Upper lobe of left lung (tissue), 4 donors: ENCODE data around the gene ARHGAP26.

Experiments
- EP300 ChIP-seq, 4 donors: sonication (generic); formaldehyde crosslinking; IDR thresholded peaks; one replicate each; pipeline ENCODE4 v1.5.1; 2017; ENCODE audit warnings: antibody characterized with exemption in 4 of 4, control low read depth in 2 of 4
- POLR2AphosphoS5 ChIP-seq, 2 donors: sonication (generic); formaldehyde crosslinking; IDR thresholded peaks; one replicate each; pipeline ENCODE4 v1.5.1; 2017; ENCODE audit warnings: antibody characterized with exemption in 2 of 2
- TF ChIP-seq, protein P1 (sequence below), 6 experiments: fragments of 450-650 bp in 4 of 6; fragments of 200-600 bp in 2 of 6; sonication (generic) in 2 of 6; IDR thresholded peaks; one replicate each; pipeline ENCODE4 v1.5.1; 2016 to 2019; ENCODE audit warnings: antibody characterized with exemption in 6 of 6

DNA sequence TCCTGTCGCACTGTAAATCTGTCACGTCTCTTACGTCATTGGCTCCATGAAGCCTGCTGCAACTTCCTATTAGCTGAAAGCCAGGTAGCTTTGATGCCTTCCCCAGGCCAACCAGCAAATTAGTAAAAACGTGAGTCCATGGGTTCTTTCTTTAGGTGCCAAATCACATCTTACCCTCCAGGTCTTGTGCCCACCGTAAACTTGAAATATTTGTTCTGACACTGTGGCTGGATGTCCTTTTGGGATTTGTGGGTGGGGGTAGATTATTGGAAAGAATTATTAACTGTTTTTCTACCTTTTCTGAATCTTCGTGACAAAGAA lies 460.5 kb downstream of the ARHGAP26 start:
- TF ChIP-seq, protein P1, sequence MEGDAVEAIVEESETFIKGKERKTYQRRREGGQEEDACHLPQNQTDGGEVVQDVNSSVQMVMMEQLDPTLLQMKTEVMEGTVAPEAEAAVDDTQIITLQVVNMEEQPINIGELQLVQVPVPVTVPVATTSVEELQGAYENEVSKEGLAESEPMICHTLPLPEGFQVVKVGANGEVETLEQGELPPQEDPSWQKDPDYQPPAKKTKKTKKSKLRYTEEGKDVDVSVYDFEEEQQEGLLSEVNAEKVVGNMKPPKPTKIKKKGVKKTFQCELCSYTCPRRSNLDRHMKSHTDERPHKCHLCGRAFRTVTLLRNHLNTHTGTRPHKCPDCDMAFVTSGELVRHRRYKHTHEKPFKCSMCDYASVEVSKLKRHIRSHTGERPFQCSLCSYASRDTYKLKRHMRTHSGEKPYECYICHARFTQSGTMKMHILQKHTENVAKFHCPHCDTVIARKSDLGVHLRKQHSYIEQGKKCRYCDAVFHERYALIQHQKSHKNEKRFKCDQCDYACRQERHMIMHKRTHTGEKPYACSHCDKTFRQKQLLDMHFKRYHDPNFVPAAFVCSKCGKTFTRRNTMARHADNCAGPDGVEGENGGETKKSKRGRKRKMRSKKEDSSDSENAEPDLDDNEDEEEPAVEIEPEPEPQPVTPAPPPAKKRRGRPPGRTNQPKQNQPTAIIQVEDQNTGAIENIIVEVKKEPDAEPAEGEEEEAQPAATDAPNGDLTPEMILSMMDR (IDR thresholded peaks at IDR 0.05) = no peak
- no peak for TF ChIP-seq EP300 (IDR thresholded peaks at IDR 0.05)
- TF ChIP-seq POLR2AphosphoS5 (IDR thresholded peaks at IDR 0.05) = no peak
